8988T (cell line): Measurements from ENCODE around the gene TMEM267.
"Not testable (repeated sequence)": the region's sequence is repeated elsewhere in the genome, so short reads cannot be mapped to it uniquely, and the experiment has no call there.

Experiments used
- DNase-seq: peaks from one replicate; pipeline ENCODE4 v3.0.0; 2011

The TMEM267 gene

DNA sequence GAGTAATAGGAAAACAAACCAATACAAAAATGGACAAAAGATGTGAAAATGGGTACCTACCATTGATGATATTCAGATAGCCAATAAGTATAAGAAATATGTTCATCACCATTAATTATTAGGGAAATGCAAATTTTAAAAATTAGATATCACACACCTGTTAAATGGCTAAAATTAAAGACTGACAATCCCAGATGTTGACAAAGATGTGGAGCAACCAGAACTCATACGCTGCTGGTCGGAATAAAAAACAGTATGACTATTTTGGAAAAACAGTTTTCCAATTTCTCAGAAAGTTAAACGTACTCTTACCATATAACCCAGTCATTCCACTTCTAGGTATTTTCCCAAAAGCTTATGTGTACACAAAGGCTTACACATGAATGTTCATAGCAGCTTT, 27.1 kb downstream of the TMEM267 start:
- DNase-seq: no peak

DNA sequence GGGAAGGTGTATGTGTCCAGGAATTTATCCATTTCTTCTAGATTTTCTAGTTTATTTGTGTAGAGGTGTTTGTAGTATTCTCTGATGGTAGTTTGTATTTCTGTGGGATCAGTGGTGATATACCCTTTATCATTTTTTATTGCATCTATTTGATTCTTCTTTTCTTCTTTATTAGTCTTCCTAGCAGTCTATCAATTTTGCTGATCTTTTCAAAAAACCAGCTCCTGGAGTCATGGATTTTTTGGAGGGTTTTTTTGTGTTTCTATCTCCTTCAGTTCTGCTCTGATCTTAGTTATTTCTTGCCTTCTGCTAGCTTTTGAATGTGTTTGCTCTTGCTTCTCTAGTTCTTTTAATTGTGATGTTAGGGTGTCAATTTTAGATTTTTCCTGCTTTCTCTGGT, 42.1 kb downstream of the TMEM267 start:
- DNase-seq: not testable (repeated sequence)

DNA sequence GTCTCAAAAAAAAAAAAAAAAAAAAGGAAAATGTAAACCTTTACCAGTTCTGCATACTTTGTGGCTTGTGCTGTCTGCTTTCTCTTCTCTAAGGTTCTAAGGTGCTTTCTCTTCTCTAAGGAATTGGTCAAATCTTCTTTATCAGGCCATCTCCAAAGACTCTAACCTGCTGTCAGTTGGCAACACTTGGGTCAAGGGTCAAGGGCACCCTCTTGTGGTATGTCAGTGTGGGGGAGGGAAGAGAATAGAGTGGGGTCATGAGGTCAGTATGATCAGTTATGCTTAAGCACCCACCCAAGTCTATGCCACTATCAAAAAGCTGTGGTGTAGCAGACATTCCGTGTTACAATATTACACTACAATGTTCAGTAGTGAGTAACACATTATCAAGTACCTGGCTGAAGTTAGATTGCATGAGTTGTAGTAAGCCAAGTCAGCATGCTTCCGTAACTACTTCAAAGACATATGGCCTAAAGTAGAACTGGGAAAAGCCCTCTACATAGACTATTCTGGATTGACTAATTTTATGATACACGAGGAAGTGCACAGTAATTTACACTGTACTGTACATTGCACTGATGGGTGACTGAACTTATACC, 46.5 kb downstream of the TMEM267 start:
- DNase-seq: no peak

DNA sequence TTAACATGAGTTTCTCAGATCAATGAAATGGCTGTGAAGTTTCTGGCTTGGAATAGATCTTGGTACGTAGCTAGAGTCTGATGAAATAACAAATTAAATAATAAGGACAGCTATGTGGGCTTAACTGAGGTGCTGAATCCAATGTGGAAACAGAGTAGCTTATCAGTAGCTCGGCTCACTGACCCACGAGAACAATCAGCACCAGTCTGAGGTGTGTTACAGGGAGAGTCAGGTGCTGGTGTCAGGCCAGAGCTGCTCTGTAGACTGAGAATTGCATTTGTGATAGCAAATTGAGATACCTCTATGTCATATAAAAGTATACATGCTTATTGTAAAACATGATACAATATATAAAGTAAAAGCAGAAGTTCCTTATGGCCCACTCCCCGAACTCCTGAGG, 50.3 kb downstream of the TMEM267 start:
- no peak for DNase-seq

DNA sequence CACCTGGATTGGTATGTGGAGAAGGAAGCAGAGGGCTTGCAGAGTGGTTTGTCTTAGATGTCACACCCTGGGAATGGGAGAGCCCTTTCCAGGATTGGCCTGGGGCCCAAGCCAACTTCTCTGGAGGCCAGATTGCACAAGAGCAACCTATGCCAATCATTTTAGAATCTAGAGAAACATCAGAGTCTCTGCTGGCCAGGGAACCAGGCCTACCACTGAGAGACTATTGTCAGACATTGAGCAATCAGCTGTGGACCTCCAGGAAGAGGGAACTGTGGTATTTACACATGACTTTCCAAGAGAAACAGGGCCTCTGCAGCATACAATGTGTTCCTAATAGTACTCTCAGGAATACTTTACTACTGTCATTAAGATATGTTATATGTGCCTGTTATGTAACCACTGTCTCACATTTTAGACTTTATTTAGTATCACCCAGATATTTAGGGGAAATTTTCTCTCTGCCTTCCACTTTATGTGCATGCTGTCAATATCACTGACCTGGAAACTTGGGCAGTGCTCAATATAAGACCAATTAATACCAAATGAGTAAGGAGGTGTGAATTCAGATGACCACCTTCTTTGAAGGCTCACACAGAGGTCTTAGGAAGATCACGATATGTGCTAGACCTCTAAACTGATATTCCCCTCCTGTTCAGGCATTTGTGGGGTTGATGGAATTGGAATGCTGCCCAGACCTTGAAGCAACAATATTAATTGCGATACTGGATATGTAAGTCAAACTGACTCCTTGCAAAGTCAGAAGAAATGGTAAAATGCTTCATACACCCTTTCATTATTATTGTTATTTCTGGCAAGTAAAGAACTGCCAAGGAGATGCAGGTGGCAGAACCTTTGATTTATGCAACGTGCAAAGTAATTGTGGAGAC, 50.9 kb downstream of the TMEM267 start:
- no peak for DNase-seq

DNA sequence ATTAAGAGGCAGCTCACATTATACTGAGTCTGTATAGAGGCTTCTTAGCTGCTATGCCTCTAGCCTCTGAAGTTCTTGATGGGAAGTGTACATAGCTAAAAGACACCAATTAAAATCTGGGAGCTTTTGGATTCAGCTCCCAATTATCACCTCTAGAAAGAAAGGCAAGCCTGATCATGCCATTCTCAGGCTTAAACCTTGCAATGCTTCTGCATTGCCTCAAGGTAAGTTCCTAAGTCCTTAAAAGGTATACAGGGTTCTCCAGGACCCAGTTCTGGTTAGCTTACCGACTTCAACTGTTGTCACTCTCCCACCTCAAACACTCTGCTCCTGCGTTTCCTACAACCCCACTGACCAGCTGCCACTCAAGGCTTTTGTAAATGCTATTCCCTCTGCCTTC, 54.0 kb downstream of the TMEM267 start:
- DNase-seq: no peak

DNA sequence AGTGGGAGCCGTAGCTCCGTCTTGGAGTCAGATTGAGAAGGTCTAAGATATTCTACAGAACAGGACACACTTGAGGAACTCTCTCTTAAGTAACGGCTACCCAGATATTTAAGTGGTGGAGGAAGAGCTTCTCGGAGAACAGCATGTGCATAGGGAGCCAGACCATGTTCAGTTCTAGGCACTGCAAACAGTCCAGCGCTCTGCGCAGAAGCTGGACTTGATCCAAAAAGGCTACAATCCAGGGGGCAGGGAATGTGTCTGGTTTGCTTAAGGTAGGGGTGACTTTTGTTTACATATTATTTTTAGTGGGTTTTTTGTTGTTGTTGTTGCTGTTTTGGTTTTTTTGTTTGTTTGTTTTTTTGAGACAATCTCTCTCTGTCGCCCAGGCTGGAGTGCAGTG, 54.6 kb downstream of the TMEM267 start:
- no peak for DNase-seq

DNA sequence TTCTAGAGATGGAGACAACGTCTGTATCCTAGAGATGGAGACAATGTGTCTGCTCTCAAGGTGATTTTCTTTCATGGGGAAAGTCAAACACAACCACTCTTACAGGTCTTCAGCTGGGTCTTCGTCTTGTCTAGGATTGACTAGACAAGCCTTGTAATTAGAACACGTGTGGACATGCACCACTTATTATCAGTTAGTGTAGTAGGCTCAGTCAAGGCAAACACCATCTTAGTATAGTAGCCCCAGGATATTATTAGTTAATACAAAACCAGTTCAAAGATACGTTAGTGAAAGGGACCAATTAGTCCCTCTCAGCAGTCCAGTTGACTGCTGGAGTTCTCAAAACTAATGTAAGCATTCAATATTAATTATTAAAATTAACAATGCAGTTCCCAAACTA, 56.4 kb downstream of the TMEM267 start:
- no peak for DNase-seq

DNA sequence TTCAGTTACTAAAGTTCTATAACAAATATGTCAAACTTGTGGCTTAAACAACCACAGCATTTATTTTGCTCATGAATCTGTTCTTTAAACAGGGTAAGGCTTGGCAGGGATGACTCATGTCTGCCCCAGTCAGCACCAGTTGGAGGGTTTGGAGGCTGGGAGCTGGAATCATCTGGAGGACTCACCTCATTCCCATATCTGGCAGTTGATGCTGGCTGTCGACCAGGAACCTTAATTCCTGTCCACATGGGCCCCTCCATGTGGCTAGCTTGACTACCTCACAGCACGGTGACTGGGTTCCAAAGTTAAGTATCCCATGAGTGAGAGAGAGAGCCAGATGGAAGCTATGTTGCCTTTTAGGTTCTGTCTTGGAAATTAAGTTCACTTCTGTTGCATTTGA, 57.7 kb downstream of the TMEM267 start:
- no peak for DNase-seq

DNA sequence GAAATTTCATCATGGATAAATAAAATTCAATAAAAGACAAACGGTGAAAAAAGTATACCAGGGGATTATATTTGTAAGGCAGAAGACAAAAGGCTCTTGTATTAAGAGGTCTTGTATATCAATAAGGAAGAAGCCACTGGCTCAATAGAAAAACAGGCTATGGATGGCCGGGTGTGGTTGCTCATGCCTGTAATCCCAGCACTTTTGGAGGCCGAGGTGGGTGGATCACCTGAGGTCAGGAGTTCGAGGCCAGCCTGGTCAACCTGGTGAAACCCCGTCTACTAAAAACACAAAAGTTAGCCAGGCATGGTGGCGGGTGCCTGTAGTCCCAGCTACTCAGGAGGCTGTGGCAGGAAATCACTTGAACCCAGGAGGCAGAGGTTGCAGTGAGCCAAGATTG, 60.6 kb downstream of the TMEM267 start:
- DNase-seq: not testable (repeated sequence)

DNA sequence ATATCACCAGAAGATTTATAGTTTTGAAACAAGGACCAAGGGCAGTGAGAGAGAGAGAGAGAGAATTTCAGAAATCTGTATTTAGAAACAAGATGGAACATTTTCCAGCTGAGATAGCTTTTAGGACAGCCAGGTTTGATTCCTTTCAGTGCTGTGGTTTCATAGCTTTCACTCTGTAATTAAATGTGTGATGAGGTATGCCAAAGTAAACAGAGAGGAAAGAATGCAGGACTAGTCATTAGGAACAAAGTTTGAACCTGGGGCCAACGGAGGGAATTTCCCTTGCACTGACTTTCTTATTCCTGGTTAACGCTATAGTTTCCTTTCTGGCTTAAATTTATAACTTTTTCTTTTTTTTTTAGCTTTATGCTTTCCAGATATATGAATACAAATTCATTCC, 61.5 kb downstream of the TMEM267 start:
- DNase-seq: no peak

DNA sequence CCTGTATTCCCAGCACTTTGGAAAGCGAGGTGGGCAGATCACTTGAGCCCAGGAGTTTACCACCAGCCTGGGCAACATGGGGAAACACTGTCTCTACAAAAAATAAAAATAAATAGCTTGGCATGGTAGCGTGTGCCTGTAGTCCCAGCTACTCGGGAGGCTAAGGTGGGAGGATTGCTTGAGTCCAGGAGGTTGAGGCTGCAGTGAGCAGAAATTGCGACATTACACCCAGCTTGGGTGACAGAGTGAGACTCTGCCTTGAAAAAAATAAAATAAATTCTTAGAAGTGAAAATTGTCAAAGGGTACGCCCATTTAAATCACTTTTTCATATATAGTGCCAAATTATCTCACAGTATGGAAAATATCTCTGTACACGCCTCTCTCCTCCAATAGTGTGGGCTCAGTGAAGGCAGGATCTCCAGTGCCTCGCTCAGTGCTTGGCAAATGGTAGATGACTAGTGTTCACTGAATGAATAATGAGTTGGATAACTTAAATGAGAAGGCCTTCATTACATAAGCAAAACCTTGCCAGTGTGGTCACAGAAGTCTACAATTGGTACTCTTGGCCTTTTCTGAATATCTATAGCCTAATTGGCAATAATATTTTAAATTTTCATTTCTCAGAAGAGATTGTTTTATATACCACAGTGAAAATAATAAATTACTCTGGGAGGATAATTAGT, 62.1 kb downstream of the TMEM267 start:
- DNase-seq: no peak

DNA sequence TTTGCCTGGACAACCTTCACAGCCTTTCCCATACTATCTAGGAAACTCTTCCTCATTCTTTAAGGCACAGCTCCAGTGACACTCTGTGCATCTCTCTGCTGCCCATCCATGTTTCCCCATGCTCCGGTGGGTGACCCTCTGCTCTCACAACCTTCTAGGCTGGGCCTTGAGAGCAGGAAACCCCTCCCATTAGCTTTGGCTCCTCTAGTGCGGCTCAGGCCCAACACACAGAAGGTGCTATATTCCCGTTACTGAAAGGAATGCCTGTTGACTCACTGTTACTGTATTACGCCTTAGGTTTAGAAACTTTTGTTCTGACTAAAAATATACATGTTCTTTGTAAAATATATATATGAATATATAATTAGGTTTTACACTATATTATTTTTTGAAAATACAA, 63.4 kb downstream of the TMEM267 start:
- no peak for DNase-seq

DNA sequence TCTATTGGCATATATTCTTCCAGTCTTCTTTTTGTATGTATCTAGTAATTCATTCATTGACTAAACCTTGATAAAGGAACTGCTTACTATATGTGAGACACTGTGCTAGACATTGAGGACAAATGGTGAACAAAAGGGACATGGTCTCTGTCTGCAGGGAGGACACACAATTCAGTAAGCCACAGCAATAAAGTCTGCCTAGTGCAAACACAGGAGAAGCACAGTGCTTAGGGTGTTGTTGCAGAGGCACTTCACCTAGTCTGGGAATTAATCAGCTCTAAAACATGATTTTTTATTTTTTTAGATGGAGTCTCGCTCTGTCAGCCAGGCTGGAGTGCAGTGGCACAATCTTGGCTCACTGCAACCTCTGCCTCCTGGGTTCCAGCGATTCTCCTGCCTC, 65.1 kb downstream of the TMEM267 start:
- no peak for DNase-seq

DNA sequence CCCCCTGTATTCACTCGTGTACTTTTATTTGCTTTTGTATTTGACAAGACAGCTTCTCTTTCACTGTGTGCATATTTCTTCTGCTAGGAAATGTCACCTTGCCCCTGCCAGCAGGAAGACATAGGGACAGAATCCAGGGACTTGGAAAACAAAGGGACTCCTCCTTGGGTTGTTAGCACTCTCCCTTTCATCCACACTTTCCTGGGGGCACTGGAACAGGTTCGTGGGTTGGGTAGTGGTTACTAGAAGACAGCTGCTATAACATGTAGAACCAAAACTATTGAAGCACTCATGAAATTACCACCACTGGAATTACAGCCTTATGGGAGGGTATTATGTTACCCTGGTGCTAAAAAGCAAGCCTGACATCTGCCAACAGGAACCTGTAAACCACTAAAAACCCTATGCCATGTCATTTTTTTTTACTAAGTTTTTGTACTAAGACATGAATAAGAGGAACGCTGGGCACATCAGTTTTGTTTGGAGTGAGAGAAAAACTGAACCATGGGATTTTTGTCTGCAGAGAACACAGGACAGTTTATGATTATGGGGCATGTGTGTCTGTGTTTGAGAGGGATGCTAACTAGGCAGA, 66.8 kb downstream of the TMEM267 start:
- DNase-seq: no peak

DNA sequence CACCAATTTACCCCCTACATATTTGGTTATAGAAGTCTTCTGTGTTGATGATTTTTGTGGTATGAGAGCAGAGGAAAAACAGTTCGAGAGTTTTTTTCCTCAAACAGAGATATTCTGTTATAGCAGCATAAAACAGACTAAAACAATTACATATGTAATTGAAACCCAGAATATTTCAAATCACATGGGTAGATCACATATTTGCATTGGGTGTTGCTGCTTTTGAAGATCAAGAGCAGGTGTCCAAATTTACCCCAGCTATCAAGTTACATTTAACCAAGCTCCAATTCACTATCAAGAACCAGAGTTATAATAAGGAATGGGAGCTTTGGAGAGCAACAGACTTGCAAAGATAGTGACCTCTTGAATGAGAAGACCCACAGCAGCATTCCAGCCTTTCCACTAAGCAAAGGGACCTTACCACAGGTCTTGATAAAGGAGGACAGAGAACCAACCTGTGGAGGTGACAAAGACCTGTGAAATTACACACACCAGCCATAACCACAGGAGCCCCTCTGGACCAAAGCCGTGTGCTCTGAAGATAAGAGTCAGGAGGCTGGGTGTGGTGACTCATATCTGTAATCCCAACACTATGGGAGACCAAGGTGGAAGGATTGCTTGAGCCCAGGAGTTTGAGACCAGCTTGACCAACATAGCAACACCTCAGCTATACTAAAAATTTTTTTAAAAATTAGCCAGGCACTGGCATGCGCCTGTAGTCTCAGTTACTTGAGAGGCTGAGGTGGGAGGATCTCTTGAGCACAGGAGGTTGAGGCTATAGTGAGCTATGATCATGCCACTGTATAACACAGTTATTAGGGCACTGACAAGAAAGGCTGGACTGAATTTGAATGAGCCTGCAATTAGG, 67.5 kb downstream of the TMEM267 start:
- no peak for DNase-seq

DNA sequence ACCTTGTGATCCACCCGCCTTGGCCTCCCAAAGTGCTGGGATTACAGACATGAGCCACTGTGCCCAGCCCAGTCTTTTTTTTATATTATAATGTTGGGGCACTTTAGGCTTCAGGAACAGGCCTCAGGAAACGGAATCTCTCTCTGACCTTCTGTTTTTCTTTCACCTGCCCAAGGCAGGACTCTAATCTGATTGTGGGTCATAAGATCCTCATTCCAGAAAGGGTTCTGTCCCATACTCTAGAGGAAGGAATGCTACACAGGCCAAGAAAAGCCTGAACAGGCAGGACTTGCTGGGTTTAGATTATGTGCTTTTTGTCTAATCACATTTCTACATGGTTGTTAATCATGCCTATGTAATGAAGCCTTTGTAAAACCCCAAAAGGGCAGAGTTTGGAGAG, 69.7 kb downstream of the TMEM267 start:
- no peak for DNase-seq

DNA sequence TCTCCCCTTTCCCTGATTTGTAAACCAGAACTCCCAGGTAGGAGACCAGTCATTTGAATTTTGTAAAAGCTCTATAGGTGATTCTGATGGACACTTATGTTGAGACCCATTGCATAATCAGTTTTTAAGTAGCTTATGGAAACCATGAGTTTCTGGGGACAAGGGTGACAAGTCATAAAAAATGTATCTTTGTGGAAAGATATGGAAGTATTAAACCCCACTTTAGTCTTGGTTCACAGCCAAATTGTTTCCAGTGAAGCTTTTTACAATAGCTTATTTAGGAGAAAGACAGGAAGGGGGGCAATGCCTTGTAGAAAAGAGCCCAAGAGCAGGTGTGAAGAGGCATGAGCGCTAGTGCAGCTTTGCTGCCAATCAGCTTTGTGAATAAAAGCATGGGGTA, 71.0 kb downstream of the TMEM267 start:
- no peak for DNase-seq

DNA sequence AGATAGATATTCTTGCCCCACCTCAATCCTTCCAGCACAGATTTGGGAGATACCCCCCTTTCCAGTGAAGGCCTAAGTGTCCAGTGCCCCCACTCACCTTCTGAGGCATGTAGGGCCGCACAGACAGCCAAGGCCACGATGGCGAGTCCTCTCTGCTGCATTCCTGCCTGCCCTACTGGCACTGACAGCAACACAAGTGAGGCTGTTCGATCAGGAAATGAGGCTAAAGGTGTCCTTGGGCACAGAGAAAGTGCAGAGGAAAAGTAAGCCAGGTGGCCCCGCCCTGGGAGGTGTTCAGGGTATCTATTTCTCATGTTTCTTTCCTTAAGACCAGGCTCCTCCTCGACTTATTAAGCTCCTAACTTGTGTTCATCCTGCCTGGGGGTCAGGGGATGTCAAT, 71.5 kb downstream of the TMEM267 start, which contains the start of gene CCL28:
Gene CCL28 (minus strand): TSS at position 236 of the 400 bp plus-strand sequence. CDS start 75 bp downstream, at position 161.
- no peak for DNase-seq

DNA sequence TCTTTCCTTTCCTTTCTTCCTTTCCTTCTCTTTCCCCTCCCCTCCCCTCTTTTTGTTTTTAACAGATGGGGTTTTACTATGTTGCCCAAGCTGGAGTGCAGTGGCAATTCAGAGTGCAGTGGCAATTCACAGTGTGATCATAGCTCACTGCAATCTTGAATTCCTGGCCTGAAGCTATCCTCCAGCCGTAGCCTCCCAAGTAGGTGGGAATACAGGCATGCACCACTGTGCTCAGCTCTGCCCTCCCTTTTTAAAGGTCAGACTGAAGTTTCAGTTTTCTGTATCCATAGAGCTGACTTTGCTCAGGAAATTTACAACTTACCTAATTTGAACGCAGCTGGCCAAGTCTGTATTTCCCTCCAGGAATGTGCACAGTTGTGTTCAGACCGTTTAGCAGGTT, 72.2 kb downstream of the TMEM267 start:
- no peak for DNase-seq

DNA sequence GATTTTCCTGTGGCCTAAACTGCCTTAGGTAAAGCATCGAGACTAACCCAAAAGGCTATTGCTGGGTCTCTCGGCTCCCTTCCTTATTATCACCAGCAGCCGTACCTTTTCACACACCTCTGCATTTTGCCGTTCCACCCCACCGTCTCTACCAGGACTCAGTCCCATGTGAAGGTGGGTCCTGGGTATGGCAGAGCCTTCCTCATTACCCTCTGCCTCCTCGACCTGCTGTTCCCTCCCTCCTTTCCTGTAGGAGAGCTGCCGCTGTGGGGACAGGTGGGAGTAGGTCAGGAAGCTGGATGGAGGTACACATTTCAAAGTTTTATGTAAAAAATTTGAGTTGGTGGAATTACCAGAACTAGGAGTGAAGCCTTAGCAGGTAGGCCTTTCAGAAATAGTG, 73.3 kb downstream of the TMEM267 start:
- DNase-seq: no peak

DNA sequence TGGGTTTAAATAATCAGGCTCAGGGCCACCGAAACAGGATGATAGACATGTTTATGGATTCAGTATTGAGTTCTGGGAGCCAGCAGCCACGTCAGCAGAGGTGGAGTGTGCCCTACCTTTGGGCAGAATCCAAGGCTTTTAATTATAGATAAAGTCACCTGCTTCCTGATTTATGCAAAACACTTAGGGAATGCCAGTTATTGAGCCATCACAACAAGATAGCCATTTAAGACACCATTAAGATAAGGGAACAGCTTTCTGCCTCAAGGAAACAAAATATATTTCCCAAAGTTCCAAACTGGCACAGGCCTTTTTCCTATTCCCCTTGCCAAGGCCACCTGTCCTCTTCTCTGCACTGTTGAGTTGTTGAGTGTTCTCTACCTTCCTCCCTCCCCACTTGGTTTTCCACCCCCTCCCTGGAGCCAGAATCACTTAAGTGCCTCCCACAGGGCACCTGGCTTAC, 73.8 kb downstream of the TMEM267 start:
- DNase-seq: no peak
